Stimulated activated CD8-positive, alpha-beta memory T cell treated with anti-CD3 and anti-CD28 coated beads, Interleukin-7, amount 100 ng/mL, for 48 hours (primary cell): ENCODE measurements around the gene CCRL2.
"Not testable (repeated sequence)": the region's sequence is repeated elsewhere in the genome, so short reads cannot be mapped to it uniquely, and the experiment has no call there.

Experiments
- DNase-seq, 2 donors: peaks; one replicate each; pipeline ENCODE4 v3.0.0-alpha.2; 2020; ENCODE audit warnings: low read depth in 1 of 2; ENCODE audit errors: extremely low read depth in 1 of 2

Gene CCRL2

GRCh38 chr3:46401579-46401978, 5.5 kb upstream of the CCRL2 start:
- no peak for DNase-seq

GRCh38 chr3:46402902-46403301, 4.2 kb upstream of the CCRL2 start:
- DNase-seq, result not testable (repeated sequence)

DNA sequence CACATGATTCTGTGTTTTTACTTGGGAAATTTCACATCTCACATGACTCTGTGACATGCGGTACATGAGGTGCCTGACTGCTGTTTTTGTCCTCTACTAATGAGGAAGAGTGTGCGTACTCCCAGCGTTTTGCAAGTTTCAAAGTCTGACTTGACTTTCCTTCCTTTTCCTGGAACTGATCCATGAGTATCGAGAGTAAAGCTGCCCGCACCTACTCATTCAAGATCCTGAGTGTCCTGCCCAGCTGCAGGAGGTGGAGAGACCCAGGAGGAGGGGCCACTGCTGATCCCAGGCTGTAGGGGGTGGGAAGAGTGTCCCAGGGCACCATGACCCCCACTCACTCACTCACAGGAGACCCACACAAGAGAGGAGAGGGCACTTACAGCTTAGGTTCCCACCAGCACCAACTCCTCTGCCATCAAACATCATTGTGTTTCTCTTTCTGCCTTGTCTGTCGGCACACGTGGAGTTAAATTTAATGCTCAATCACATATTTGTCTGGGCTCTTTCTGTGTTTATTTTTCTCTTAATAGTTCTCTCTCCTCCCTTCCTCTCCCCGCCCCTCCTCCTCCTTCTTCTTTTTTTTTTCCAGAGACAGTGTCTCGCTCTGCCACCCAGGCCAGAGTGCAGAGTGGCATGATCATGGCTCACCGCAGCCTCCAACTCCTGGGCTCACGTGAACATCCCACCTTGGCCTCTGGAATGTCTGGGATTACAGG, 1.6 kb upstream of the CCRL2 start:
- DNase-seq, result no peak

GRCh38 chr3:46406443-46406787, 644 bp upstream of the CCRL2 start:
- no peak for DNase-seq

DNA sequence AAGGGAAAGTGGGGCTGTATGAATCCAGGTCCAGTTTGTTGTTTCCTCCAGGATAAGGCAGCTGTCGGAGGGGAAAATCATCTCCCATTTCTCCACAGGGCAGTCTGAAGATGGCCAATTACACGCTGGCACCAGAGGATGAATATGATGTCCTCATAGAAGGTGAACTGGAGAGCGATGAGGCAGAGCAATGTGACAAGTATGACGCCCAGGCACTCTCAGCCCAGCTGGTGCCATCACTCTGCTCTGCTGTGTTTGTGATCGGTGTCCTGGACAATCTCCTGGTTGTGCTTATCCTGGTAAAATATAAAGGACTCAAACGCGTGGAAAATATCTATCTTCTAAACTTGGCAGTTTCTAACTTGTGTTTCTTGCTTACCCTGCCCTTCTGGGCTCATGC, 911 bp downstream of the CCRL2 start:
- no peak for DNase-seq

DNA sequence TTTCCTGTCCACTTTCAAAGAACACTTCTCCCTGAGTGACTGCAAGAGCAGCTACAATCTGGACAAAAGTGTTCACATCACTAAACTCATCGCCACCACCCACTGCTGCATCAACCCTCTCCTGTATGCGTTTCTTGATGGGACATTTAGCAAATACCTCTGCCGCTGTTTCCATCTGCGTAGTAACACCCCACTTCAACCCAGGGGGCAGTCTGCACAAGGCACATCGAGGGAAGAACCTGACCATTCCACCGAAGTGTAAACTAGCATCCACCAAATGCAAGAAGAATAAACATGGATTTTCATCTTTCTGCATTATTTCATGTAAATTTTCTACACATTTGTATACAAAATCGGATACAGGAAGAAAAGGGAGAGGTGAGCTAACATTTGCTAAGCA, 1.8 kb downstream of the CCRL2 start:
- DNase-seq, result no peak

DNA sequence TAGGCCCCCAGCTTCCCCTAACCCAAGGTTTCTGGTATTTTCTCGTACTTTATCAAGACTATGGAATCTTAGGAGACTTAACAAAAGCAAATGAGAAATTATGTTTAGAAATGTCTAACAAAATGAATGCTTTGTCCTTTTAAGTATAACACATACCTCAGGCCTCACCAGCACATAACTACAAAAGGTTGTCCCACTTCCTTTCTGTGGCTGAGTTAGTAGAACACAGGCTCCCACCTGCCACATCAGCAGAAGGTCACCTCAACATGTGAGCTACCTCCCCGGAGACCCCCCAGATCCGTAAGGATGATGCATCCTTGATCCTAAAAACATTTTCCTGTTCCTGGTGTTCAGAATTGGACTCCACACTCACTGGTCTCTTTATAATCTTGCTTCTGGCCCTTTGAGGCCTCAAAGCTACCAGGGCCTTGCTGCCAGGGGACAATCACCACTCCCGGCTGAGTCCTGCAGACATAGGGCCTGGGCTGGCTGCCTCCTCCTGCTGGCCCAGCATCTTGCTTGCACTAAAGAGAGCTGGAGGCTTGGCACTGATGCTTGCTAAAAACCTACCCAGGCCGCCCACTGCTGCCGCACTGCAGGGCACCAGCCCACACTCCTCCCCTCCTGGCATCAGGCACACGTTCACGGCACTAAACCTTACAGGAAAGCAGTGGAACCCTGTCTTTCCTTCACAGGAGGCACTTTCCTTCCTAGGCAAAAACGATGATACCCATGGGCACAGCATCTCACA, 2.9 kb downstream of the CCRL2 start:
- no peak for DNase-seq

DNA sequence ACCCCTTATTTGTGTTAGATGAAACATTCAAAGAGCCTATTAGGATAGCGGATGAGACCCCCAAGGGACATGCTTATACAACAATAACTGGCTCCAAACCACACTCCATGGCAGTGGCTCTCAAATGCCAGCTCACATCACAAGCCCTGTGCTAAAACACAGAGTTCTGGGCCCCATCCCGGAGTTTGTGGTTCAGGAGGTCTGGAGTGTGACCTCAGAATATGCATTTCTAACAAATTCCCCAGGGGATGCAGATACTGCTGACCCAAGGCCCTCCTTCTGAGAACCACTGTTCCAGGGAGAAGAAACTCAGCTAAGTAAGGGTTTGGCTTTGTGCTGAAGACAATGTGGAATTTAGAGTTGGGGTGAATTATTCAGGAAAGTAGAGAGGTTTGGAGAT, 3.6 kb downstream of the CCRL2 start:
- no peak for DNase-seq

GRCh38 chr3:46411271-46411670, 4.2 kb downstream of the CCRL2 start:
- DNase-seq, result no peak

GRCh38 chr3:46412786-46413298, 5.8 kb downstream of the CCRL2 start:
- no peak for DNase-seq

GRCh38 chr3:46413951-46414350, 6.9 kb downstream of the CCRL2 start:
- DNase-seq, result no peak

- no peak for DNase-seq
Observed at GRCh38 chr3:46414739-46415138, 7.7 kb downstream of the CCRL2 start.

GRCh38 chr3:46416125-46416810, 9.2 kb downstream of the CCRL2 start:
- DNase-seq, result no peak

DNA sequence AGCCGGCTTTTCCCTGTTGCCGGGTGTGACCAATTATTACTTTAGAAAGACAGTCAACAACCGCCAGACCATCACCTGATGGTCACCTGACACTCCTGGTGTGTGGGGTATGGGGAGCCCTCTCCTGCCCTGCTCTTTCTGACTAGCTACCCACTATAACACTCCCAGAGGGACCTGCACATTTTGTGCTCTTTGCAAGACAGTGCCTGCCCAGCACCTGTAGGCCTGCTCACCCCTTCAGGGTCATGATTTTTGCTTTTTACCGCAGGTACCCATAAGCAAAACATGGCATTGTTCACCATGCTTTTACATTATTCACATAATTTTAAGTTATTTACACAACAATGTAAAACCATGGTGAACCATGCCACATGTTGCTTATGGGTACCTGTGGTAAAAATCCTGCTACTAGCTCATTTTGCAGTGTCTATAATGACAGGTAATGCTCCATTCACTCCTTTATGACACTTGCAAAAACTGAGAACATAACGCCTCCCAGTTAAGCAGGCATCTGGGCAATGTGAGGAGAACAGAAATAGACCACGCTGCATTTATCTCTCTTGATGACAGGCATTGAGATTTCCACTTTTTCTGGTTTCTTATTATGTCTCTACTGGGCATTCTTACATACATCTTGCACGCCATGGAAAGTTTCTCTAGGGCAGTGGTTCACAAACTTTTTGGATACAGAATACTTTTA, 9.9 kb downstream of the CCRL2 start:
- no peak for DNase-seq

DNA sequence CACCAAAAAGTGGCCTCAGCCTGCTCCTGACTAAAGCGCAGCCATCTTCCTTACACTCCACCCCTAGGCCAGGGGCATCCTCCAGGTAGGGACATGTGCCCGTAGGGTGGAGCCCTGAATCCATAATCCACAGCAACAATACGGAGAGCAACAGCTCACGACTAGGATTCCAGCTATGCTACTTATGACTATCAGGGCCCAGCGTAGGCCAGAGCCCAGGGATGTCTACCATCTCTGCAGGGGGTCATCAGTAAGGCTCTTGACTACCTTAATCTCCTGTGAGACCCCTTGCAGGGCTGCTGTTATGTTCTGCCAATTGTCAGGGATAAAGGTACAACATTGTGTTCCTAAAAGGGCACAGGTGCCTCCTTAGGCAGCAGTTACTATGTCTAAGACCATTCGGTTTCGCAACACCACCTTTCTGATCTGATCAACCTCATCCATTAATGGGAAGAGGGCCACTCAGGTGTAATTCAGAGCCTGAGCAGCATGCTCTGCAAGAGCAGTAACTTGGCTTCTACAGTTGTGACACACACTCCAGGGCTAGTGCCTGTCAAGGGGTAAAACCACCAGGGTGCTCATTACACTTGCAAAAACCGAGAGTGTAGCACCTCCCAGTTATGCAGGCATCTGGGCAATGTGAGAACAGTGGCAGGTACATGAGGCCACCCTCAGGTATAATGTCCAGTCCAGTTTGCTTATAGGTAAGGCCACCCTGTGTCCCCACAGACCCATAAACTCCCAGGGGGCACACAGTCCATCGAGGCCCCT, 11.0 kb downstream of the CCRL2 start:
- DNase-seq, result no peak

DNA sequence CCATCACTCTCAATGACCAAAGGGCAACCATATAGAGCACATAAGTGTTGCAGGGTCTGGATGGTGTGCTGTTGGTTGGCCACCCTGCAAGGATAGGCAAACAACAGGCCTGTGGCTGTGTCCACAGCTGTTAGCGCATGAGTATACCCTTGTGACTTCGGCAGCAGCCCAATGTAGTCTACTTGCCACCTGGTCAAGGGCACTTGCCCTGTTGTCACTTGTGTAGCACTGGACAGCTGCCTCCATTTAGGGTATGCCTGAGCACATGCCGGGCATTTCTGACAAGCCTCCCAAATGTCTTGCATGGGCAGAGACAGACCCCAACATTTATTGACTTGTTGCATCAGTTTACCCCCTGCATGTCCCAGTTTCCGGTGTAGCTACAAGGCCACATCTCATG, 12.8 kb downstream of the CCRL2 start:
- no peak for DNase-seq

DNA sequence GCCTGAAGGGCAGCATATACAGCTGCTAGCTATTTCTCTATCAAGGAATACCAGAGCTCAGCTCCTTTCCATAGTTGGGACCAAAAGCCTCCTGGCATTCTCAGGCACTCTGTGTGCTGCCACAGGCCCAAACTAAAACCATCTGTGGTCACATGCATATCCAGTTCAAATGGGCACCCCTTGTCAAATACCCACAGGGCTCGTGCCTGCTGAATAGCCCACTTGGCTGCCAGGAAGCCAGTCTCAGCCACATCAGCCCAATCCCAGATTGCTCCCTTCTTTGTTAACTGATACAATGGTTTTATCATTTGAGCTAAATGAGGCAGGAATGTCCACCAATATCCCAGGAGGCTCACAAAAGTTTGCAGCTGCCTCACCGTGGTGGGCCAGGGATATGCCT, 13.9 kb downstream of the CCRL2 start:
- no peak for DNase-seq

DNA sequence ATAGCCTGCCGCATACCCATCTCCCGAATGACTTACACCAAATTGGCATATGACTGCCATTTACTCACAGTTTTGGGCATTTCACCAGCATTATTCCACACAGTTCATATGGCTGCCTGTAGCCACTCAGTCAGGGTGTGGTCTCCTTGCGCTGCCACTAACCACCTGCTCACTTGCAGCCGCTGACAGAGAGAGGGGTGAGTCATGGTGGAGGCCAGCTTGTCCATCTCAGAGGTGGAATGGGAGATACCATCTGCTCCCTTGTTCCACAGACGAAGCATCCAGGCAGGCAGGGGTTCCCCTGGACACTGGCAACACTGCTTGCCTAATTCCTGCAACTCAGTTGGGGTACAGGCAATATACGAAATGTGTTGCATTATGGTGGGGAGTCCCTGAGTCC, 15.6 kb downstream of the CCRL2 start:
- DNase-seq, result no peak

- no peak for DNase-seq
Observed at GRCh38 chr3:46423588-46423987, 16.5 kb downstream of the CCRL2 start.

GRCh38 chr3:46426476-46426875, 19.4 kb downstream of the CCRL2 start:
- DNase-seq, result not testable (repeated sequence)
